ENCODE data around the gene MX2. TPM values are rescaled to one million over a fixed set of nuclear protein-coding genes. Genes with fewer than 3 reads are reported as not detected.

Gene MX2
- total RNA-seq, 2 experiments from 2014 or later, result 9.5 to 10.5 TPM

DNA sequence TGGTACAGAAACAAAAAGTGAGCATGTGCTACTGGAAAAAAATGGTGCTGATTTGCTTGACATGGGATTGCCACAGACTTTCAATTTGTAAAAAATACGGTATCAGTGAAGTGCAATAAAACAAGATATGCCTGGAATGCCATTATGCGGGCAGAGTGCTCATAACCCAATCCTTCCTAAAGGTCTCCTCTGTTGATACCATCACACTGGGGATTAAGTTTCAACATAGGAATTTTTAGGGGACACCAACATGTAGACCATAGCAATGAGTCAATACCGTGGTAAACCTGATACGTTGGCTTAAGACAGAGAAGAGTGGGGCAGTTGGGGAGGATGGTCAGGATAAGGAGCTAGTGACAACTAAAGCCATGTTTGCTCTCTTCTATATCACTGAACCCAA is 84.8 kb downstream of the MX2 start:
- POLR2A ChIA-PET, result no interaction called here
- CTCF ChIA-PET, result no interaction called here

DNA sequence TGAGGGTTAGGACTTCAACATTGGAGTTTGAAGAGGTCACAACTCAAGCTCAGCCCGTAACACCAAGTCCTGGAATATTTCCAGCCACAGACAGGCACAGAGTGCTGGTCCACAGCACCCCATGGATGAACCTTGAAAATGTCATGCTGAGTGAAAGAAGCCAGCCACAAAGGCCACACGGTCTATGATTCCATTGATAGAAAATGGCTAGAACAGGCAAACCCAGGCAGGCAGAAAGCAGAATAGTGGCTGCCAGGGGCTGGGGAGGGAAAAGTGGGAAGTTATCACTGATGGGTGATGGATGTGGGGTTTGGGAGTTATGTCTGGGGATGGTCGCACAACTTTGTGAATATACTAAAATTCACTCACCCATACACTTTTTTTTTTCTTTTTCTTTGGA is 85.5 kb downstream of the MX2 start:
- CTCF ChIA-PET, result no interaction called here
- POLR2A ChIA-PET, result no interaction called here

DNA sequence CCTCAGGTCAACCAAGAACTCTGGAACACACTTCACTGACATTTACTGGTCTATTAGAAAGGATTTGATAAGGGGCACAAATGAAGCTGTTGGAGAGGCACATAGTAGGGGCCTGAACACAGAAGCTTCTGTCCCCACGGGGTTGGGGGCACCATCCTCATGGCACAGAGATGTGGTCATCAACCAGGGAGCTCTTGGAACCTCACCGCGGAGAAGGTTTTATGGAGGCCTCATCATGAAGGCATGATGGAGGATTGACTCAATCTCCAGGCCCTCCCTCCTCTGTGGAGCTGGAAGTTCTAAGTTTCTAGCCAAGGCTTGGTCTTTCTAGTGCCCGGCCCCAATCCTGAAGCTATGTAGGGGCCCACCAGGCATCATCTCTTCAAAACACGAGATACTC is 87.8 kb downstream of the MX2 start:
- POLR2A ChIA-PET, result no interaction called here
- CTCF ChIA-PET, result no interaction called here

DNA sequence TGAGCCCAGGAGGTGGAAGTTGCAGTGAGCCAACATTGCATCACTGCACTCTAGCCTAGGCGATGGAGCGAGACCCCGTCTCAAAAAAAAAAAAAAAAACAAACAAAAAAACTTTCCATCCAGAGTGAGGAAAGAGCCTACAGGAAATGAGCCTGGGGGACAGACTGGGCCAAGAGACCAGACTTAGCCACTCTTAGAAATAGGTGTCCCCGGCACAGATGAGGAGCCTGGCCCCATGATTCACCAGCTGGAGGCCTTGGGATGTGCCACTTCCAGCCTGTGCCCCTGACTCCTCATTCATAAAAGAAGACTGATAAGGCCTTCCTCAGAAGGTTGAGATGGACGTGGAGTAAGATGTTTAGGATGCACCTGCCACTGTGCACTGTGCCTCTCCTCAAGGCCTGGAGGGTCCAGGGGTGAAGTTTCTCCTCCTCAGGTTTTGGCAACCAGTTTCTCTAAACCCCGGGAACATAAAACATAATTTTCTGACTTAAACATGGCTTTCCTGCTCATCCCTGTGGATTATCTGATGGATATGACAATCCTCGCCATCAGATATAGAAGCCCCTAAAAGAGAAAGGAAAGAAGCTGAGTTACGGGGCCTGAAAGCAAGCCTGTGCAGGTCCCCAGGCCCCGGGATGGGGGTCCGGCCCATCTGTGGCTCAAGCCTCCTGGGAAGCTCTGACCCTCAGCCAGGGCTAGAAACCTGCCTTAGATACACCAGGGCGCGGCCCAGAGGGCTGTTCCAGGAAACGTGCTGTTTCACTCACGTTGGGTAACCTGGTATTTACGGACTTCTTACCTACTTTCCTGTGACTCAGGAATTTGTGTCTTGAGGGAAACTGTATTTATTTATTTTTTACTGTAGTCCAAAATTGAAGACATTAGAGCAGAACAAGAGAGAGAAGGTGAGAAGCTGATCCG is 90.2 kb downstream of the MX2 start:
- ChIA-PET POLR2A (no interaction called here), CTCF (interaction anchor here (1.2 kb wide), 1 partner anchor 169 kb away, joined by 3 read pairs; no protein-coding TSS in a partner anchor)

DNA sequence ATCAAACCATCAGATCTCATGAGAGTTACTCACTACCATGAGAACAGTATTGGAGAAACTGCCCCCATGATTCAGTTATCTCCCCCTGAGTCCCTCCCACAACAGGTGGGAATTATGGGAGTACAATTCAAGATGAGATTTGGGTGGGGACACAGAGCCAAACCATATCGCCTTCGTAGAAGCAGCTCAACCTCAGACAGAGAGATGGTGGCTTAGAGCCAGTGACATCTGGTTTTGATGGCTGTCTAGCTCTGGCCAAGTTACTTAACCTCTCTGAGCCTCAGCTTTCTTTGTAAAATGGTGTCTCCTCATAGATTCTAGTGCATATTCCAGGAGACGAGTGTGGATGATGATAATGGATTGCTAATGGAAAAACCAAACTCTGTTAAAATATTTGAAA is 91.4 kb downstream of the MX2 start:
- ChIA-PET POLR2A (no interaction called here), CTCF (interaction anchor here (1.2 kb wide), 1 partner anchor 170 kb away, joined by 3 read pairs; no protein-coding TSS in a partner anchor)

DNA sequence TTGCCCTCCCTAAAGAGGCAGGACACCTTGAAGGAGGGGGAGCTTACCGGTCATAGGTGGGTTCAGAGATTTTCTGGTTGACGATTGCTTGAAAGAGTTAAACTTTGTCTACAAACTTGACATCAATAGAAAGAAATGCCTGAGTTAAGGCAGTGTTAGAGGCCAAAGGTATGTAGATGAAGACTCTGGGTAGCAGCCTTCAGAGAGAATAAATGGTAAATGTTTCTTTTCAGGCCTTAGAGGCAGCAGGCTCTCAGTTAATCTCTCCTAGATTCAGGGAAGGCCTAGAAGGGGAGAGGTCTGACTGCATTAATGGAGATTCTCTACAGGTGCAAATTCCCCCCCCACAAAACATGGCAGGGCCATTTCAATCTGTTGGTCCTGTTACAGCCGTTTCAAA is 91.9 kb downstream of the MX2 start:
- CTCF ChIA-PET, result no interaction called here
- POLR2A ChIA-PET, result no interaction called here

DNA sequence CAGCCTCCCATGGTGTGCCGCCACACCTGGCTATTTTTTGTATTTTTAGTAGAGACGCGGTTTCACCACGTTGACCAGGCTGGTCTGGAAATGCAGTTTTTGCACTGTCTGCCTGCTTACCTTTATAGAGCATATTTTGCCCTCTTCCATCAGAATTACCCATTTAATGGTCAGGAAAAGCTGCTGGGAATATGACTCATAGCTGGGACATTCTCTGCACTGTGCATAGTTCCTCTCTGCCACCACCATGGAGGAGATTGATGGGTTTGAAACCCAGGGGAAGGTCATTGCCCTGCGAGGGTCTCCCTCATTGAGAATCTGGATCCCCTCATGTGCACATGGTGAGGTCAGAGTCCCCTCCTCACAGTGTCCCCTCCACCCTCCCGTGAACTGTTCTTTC is 96.3 kb downstream of the MX2 start:
- CTCF ChIA-PET, result interaction anchor here (0.7 kb wide), 1 partner anchor 10 kb away, joined by 3 read pairs; no protein-coding TSS in a partner anchor
- POLR2A ChIA-PET, result no interaction called here

DNA sequence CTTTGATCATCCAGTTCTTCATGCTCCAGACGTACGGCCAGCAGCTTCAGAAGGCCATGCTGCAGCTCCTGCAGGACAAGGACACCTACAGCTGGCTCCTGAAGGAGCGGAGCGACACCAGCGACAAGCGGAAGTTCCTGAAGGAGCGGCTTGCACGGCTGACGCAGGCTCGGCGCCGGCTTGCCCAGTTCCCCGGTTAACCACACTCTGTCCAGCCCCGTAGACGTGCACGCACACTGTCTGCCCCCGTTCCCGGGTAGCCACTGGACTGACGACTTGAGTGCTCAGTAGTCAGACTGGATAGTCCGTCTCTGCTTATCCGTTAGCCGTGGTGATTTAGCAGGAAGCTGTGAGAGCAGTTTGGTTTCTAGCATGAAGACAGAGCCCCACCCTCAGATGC is 96.7 kb downstream of the MX2 start:
- POLR2A ChIA-PET, result no interaction called here
- CTCF ChIA-PET, result interaction anchor here (0.7 to 1.2 kb wide), 2 partner anchors 10 to 175 kb away, joined by 3 to 4 read pairs; no protein-coding TSS in a partner anchor

Other genes starting within 250 kb of the MX2 start
- gene BACE2, start 193.9 kb upstream of the MX2 start, total RNA-seq, result under 1 TPM; 0.32 to 0.73 TPM
- not detected for gene FAM3B, start 45.2 kb upstream of the MX2 start, total RNA-seq
- 1 to 10 TPM; 5.1 to 5.3 TPM for gene MX1, start 64.2 kb downstream of the MX2 start, total RNA-seq
- not detected for gene TMPRSS2, start 146.1 kb downstream of the MX2 start, total RNA-seq